Stimulated activated CD4-positive, alpha-beta T cell treated with anti-CD3 and anti-CD28 coated beads, Interleukin-4, amount 100 ng/mL, for 4 hours (primary cell): ENCODE measurements around the gene YOD1.

ENCODE experiments used
- DNase-seq, 2 experiments: peaks; one replicate each; pipeline ENCODE4 v3.0.0-alpha.2; 2020

Gene YOD1

GRCh38 chr1:207004931-207005830 is 45.8 kb downstream of the YOD1 start:
- peak in 1 of 2 experiments; percentile 21 for DNase-seq

GRCh38 chr1:207003210-207003609 is 47.8 kb downstream of the YOD1 start:
- DNase-seq: no peak

- no peak for DNase-seq
Observed at GRCh38 chr1:207002724-207003146, 48.3 kb downstream of the YOD1 start.

DNA sequence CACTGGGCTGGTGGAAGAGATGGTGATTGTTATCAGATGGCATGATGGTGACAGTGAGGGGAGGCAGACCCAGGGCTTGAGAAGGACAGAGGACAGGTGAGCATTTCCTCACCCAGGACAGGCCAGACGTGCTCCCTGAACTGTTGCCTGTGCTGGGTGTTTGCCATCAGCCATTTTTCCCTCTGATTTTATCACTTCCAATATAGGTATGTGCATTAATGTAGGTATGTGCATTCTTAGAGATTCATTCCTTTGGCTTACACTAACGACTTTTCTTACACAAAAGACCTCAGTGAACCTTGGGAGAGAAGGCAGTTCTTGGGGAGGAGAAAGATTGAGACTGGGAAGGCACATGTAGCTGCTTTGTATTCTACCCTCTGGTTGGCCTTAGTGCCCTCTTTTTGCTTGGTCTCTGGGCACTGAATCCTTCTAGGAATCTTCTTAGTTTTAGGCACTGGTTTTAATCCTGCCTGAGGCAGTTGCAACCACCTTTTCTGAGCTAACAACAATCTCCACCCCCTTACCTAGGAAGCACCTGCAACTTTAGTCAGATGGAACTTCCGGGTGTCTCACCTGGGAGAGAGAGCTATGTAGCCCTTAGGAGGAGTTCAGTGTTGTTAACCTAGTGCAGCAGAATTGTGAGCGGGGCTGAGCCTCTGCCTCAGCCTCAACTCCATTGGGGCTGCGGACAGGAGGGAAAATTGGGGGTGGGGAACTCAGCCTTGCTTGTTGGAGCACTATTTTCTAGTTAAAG is 49.3 kb downstream of the YOD1 start:
- no peak for DNase-seq

DNA sequence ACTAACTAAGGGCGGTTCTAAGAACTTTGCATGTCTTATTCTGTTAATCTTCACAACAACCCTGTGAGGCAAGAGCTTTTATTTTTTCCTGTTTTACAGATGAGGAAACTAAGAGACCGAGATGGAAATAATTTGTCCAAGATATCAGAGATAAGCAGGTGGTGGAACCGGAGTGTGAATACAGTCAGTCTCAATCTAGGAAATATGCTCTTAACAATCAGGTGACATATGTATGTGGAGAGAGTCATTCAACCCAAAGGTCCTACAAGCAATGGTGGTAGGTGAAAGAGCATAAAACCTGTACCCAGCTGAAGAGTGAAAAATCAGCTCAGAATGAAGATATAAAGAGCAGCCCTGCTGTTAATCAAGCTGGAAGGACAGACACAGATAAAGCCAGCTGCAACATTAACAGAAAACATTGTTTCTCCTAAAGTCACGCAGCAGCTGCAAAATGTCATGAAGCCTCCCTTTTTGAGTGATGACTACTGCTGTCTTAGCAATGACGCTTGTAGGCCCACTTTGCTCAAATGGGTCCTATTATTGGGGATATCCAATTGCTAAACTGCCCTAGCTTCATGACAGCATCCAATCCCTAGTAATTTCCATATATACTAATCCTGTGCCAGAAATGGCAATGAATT is 50.2 kb downstream of the YOD1 start:
- no peak for DNase-seq

DNA sequence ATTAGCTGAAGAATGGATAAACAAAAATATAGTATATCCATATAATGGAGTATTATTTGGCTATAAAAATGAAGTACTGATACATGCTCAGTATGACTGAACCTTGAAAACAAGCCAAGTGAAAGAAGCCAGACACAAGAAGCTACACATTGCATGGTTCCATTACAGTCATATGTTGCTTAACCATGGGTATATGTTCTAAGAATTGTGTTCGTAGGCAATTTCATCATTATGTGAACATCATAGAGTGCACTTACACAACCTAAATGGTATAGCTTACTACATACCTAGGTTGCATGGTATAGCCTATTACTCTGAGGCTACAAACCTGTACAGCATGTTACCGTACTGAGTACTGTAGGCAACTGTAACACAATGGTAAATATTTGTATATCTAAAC is 52.2 kb downstream of the YOD1 start:
- DNase-seq: no peak
